H9 (cell line): ENCODE results near the gene IL1RAPL2. TPM values are rescaled to one million over a fixed set of nuclear protein-coding genes. Genes with fewer than 3 reads are reported as not detected.
"Not testable (repeated sequence)": the region's sequence is repeated elsewhere in the genome, so short reads cannot be mapped to it uniquely, and the experiment has no call there.

Source experiments
- DNase-seq: peaks from one replicate; pipeline ENCODE4 v3.0.0-alpha.2; 2017
- H2AFZ ChIP-seq: one replicate; pipeline ENCODE4 v1.6.1; 2013; ENCODE audit warnings: mild to moderate bottlenecking, low read length, control low read depth, moderate library complexity
- H2AK5ac ChIP-seq: 2 replicates; pipeline ENCODE4 v1.6.1; 2013; ENCODE audit warnings: low read length, control low read depth, mixed read lengths; ENCODE audit not compliant: insufficient read length
- H2BK120ac ChIP-seq: one replicate; pipeline ENCODE4 v1.6.1; 2013; ENCODE audit warnings: low read depth, mild to moderate bottlenecking, low read length, control low read depth, inconsistent platforms; ENCODE audit not compliant: poor library complexity, severe bottlenecking
- H2BK12ac ChIP-seq: 2 replicates; pipeline ENCODE4 v1.6.1; 2013; ENCODE audit warnings: low read length, control low read depth, mixed read lengths, low read depth; ENCODE audit not compliant: insufficient read length
- H2BK15ac ChIP-seq: 2 replicates; pipeline ENCODE4 v1.6.1; 2013; ENCODE audit warnings: low read depth, low read length, control low read depth
- H2BK20ac ChIP-seq: one replicate; pipeline ENCODE4 v1.6.1; 2013; ENCODE audit warnings: low read depth, mild to moderate bottlenecking, low read length, control low read depth, inconsistent platforms; ENCODE audit not compliant: poor library complexity, severe bottlenecking
- H2BK5ac ChIP-seq: 2 replicates; pipeline ENCODE4 v1.6.1; 2013; ENCODE audit warnings: low read length, control low read depth, mixed read lengths; ENCODE audit not compliant: insufficient read length
- H3K14ac ChIP-seq: 2 replicates; pipeline ENCODE4 v1.6.1; 2013; ENCODE audit warnings: low read length, control low read depth; ENCODE audit not compliant: insufficient read depth
- H3K18ac ChIP-seq: 2 replicates; pipeline ENCODE4 v1.6.1; 2013; ENCODE audit warnings: low read depth, mild to moderate bottlenecking, mixed read lengths, low read length, control low read depth; ENCODE audit not compliant: insufficient read length
- H3K23ac ChIP-seq: 2 replicates; pipeline ENCODE4 v1.6.1; 2013; ENCODE audit warnings: low read length, control low read depth, mixed read lengths, low read depth; ENCODE audit not compliant: insufficient read length
- H3K23me2 ChIP-seq: 2 replicates; pipeline ENCODE4 v1.6.1; 2013; ENCODE audit warnings: low read depth, mild to moderate bottlenecking, mixed read lengths, low read length, control low read depth; ENCODE audit not compliant: insufficient read length, poor library complexity, severe bottlenecking
- H3K27ac ChIP-seq: 2 replicates; pipeline ENCODE4 v1.5.1; 2013; ENCODE audit warnings: low read length, control low read depth, mixed read lengths, low read depth; ENCODE audit not compliant: insufficient read length
- H3K27me3 ChIP-seq: 2 replicates; pipeline ENCODE4 v1.6.1; 2013; ENCODE audit warnings: low read length, control low read depth, inconsistent platforms; ENCODE audit not compliant: insufficient read depth
- H3K4ac ChIP-seq: 2 replicates; pipeline ENCODE4 v1.6.1; 2013; ENCODE audit warnings: low read depth, mild to moderate bottlenecking, control low read depth, inconsistent platforms, low read length, moderate library complexity
- H3K4me1 ChIP-seq: 2 replicates; pipeline ENCODE4 v1.6.1; 2013; ENCODE audit warnings: low read length, control low read depth, inconsistent platforms; ENCODE audit not compliant: insufficient read depth
- H3K4me2 ChIP-seq: 2 replicates; pipeline ENCODE4 v1.6.1; 2013; ENCODE audit warnings: low read length, control low read depth, mixed read lengths; ENCODE audit not compliant: insufficient read length, insufficient read depth
- H3K56ac ChIP-seq: 2 replicates; pipeline ENCODE4 v1.6.1; 2013; ENCODE audit warnings: low read depth, mild to moderate bottlenecking, mixed read lengths, low read length, control low read depth; ENCODE audit not compliant: insufficient read length
- H3K79me1 ChIP-seq: 2 replicates; pipeline ENCODE4 v1.6.1; 2013; ENCODE audit warnings: low read depth, mild to moderate bottlenecking, moderate library complexity, low read length, control low read depth, inconsistent platforms; ENCODE audit not compliant: insufficient read depth, poor library complexity, severe bottlenecking
- H3K79me2 ChIP-seq: 2 replicates; pipeline ENCODE4 v1.6.1; 2013; ENCODE audit warnings: low read length, control low read depth, inconsistent platforms; ENCODE audit not compliant: insufficient read depth
- H3K9ac ChIP-seq: 2 replicates; pipeline ENCODE4 v1.6.1; 2013; ENCODE audit warnings: low read length, control low read depth, mixed read lengths; ENCODE audit not compliant: insufficient read length; ENCODE audit errors: extremely low read depth
- H3K9me3 ChIP-seq: one replicate; pipeline ENCODE4 v1.6.1; 2013; ENCODE audit warnings: low read depth, low read length, inconsistent platforms; ENCODE audit not compliant: control insufficient read depth
- H3T11ph ChIP-seq: one replicate; pipeline ENCODE4 v1.6.1; 2013; ENCODE audit warnings: mild to moderate bottlenecking, low read length, control low read depth, inconsistent platforms
- H4K20me1 ChIP-seq: one replicate; pipeline ENCODE4 v1.6.1; 2013; ENCODE audit not compliant: control insufficient read depth, insufficient read length, insufficient read depth
- H4K5ac ChIP-seq: 2 replicates; pipeline ENCODE4 v1.6.1; 2013; ENCODE audit warnings: low read depth, mild to moderate bottlenecking, mixed read lengths, low read length, control low read depth; ENCODE audit not compliant: insufficient read length
- H4K8ac ChIP-seq: replicated peaks from 2 replicates; pipeline ENCODE4 v1.6.1; 2013; ENCODE audit warnings: low read length, control low read depth, mixed read lengths, low read depth; ENCODE audit not compliant: insufficient read length
- H4K91ac ChIP-seq: 2 replicates; pipeline ENCODE4 v1.6.1; 2013; ENCODE audit warnings: low read depth, mild to moderate bottlenecking, moderate library complexity, mixed read lengths, low read length, control low read depth; ENCODE audit not compliant: insufficient read length
- H3K27ac Mint-ChIP-seq, 3 experiments: 2 replicates in 2 of 3; 3 replicates in 1 of 3; pipeline ENCODE4 v1.8.0; 2020 to 2021; ENCODE audit warnings: mixed read lengths in 3 of 3, mild to moderate bottlenecking in 1 of 3, moderate library complexity in 1 of 3
- H3K27me3 Mint-ChIP-seq: 2 replicates; pipeline ENCODE4 v1.8.0; 2021; ENCODE audit warnings: low read depth, mild to moderate bottlenecking, moderate library complexity, mixed read lengths
- H3K36me3 Mint-ChIP-seq, 3 experiments: 2 replicates in 2 of 3; 3 replicates in 1 of 3; pipeline ENCODE4 v1.8.0; 2020 to 2021; ENCODE audit warnings: low read depth in 3 of 3, mixed read lengths in 3 of 3; ENCODE audit not compliant: insufficient read depth in 1 of 3
- H3K4me1 Mint-ChIP-seq, 2 experiments: 2 replicates each; pipeline ENCODE4 v1.8.0; 2020; ENCODE audit warnings: mixed read lengths in 2 of 2
- H3K4me3 Mint-ChIP-seq, 2 experiments: 2 replicates in 1 of 2; 3 replicates in 1 of 2; pipeline ENCODE4 v1.8.0; 2020 to 2021; ENCODE audit warnings: mild to moderate bottlenecking in 2 of 2, mixed read lengths in 2 of 2, moderate library complexity in 1 of 2
- H3K9me3 Mint-ChIP-seq, 2 experiments: 2 replicates in 1 of 2; 3 replicates in 1 of 2; pipeline ENCODE4 v1.8.0; 2020; ENCODE audit warnings: mild to moderate bottlenecking in 2 of 2, mixed read lengths in 2 of 2, moderate library complexity in 1 of 2
- WGBS: extraction: QIAGEN DNeasy Blood & Tissue Kit; methylation state at CpG from one replicate; pipeline ENCODE4 v1.1.7; 2013; ENCODE audit warnings: missing lambda C conversion rate, low lambda C conversion rate, mixed read lengths; ENCODE audit not compliant: insufficient read length; ENCODE audit errors: extremely low coverage; 5-methylcytosine and 5-hydroxymethylcytosine counted together
- total RNA-seq: library from RNA; stranded (reverse); gene quantifications from 2 replicates; pipeline ENCODE4 v1.2.1, GENCODE V29; 2021
- TF ChIP-seq, protein P1 (sequence below): fragments of 200-600 bp; sonication (generic); conservative IDR thresholded peaks from 3 replicates; pipeline ENCODE4 v1.8.0; 2021; ENCODE audit warnings: antibody characterized with exemption, mild to moderate bottlenecking

Gene IL1RAPL2
- total RNA-seq, 1 experiment from 2014 or later, result not detected

DNA sequence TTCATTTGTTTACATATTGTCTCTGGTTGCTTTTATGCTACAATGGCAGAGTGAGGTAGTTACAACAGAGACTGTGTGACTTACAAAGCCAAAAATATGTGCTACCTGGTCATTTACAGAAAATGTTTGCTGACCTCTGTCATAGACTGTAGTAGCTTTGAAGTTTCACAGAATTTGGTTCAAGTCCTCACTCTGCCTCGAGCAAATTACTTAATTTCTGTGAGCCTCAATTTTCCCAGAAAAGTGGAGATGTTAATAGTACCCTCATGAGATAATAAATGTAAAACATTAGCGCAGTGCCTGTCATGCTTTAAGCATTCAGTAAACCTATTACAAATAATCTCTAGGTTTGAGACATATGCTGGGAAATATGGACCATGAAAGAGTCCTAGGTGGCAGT is 1237.9 kb downstream of the IL1RAPL2 start:
- no peak overlapping the region for H2BK15ac ChIP-seq
- H3K23me2 ChIP-seq, result no peaks in the 10 kb centered on the region
- no peak overlapping the region for H4K91ac ChIP-seq
- no peak overlapping the region for H3K4ac ChIP-seq
- Mint-ChIP-seq H3K4me1 (no peaks in the 10 kb centered on the region), H3K9me3 (peaks cover 23 to 39% of the 10 kb centered on the region in 2 experiments), H3K36me3 (peaks cover 0 to 3% (median 0%) of the 10 kb centered on the region in 3 experiments; a peak in 2 of 7 replicates), H3K4me3 (no peak overlapping the region), H3K27me3 (no peaks in the 10 kb centered on the region), H3K27ac (no peak overlapping the region)
- H3K4me2 ChIP-seq, result no peak overlapping the region
- no peak overlapping the region for H3K18ac ChIP-seq
- H3K79me2 ChIP-seq, result no peaks in the 10 kb centered on the region
- no peak for DNase-seq
- no peaks in the 10 kb centered on the region for H3K9me3 ChIP-seq
- H3K4me1 ChIP-seq, result no peaks in the 10 kb centered on the region
- H3K23ac ChIP-seq, result no peak overlapping the region
- no peak overlapping the region for H4K5ac ChIP-seq
- H3K27ac ChIP-seq, result no peak overlapping the region
- no peak overlapping the region for H3K9ac ChIP-seq
- H3K14ac ChIP-seq, result no peak overlapping the region
- H4K8ac ChIP-seq, result no peak overlapping the region
- H2AK5ac ChIP-seq, result no peak overlapping the region
- H2AFZ ChIP-seq, result no peak overlapping the region
- no peaks in the 10 kb centered on the region for H3K27me3 ChIP-seq
- no peak overlapping the region for H2BK120ac ChIP-seq
- no peak overlapping the region for H2BK20ac ChIP-seq
- H3K79me1 ChIP-seq, result no peaks in the 10 kb centered on the region
- no peaks in the 10 kb centered on the region for H4K20me1 ChIP-seq
- no peak overlapping the region for H2BK5ac ChIP-seq
- no peak overlapping the region for H3K56ac ChIP-seq
- TF ChIP-seq, protein P1, sequence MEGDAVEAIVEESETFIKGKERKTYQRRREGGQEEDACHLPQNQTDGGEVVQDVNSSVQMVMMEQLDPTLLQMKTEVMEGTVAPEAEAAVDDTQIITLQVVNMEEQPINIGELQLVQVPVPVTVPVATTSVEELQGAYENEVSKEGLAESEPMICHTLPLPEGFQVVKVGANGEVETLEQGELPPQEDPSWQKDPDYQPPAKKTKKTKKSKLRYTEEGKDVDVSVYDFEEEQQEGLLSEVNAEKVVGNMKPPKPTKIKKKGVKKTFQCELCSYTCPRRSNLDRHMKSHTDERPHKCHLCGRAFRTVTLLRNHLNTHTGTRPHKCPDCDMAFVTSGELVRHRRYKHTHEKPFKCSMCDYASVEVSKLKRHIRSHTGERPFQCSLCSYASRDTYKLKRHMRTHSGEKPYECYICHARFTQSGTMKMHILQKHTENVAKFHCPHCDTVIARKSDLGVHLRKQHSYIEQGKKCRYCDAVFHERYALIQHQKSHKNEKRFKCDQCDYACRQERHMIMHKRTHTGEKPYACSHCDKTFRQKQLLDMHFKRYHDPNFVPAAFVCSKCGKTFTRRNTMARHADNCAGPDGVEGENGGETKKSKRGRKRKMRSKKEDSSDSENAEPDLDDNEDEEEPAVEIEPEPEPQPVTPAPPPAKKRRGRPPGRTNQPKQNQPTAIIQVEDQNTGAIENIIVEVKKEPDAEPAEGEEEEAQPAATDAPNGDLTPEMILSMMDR, result no peak
- WGBS, result no CpG with 5 or more reads among the region's 2 CpGs
- H2BK12ac ChIP-seq, result no peak overlapping the region
- no peak overlapping the region for H3T11ph ChIP-seq

DNA sequence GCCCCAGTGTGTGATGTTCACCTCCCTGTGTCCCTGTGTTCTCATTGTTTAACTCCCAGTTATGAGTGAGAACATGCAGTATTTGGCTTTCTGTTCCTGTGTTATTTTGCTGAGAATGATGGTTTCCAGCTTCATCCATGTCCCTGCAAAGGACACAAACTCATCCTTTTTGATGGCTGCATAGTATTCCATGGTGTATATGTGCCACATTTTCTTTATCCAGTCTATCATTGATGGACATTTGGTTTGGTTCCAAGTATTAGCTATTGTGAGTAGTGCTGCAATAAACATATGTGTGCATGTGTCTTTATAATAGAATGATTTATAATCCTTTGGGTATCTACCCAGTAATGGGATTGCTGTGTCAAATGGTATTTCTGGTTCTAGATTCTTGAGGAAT is 1239.7 kb downstream of the IL1RAPL2 start:
- H3K79me2 ChIP-seq, H3K18ac ChIP-seq, H4K5ac ChIP-seq, H2BK15ac ChIP-seq, H4K91ac ChIP-seq, H3K9me3 ChIP-seq, H4K8ac ChIP-seq, H2AK5ac ChIP-seq, H2BK20ac ChIP-seq, H3K56ac ChIP-seq, H3K27ac ChIP-seq, H4K20me1 ChIP-seq, H2BK5ac ChIP-seq, H3K4me2 ChIP-seq, H2AFZ ChIP-seq, H3K27me3 Mint-ChIP-seq, H3K14ac ChIP-seq, H3K36me3 Mint-ChIP-seq, H2BK12ac ChIP-seq, H3K27me3 ChIP-seq, H3K4me1 Mint-ChIP-seq, H2BK120ac ChIP-seq, H3T11ph ChIP-seq, H3K23ac ChIP-seq, H3K4ac ChIP-seq, H3K4me3 Mint-ChIP-seq, H3K9ac ChIP-seq, H3K79me1 ChIP-seq, DNase-seq, H3K27ac Mint-ChIP-seq, H3K23me2 ChIP-seq, H3K4me1 ChIP-seq: not testable (repeated sequence)
- peaks cover 28 to 46% of the 10 kb centered on the region in 2 experiments for H3K9me3 Mint-ChIP-seq
